IMR-90 (cell line): ENCODE data around the gene LIPG. TPM values are rescaled to one million over a fixed set of nuclear protein-coding genes. Genes with fewer than 3 reads are reported as not detected.

ENCODE experiments used
- ATAC-seq: fragments of 200-7000 bp; cut with Tn5 transposase; 2 replicates; pipeline ENCODE4 v1.9.1; 2020; ENCODE audit warnings: low read depth, mild to moderate bottlenecking, moderate library complexity
- BruUV-seq: library from RNA; stranded (reverse); fragments of 400-500 nt; replicated peaks from 2 replicates; lab custom pipeline; 2021; lab: Mats Ljungman, UMichigan
- CTCF ChIA-PET: fragments of 300-600 bp; formaldehyde crosslinking; extraction: SDS; loops from one replicate; lab custom pipeline; 2021; ENCODE audit warnings: antibody characterized with exemption; lab: Yijun Ruan, JAX
- POLR2A ChIA-PET: fragments of 300-600 bp; sonication (Branson Sonifier 250); formaldehyde crosslinking; loops from one replicate; lab custom pipeline; 2022; ENCODE audit warnings: antibody characterized with exemption; ENCODE audit not compliant: unreplicated experiment; lab: Charles Lee
- DNase-seq: peaks from one replicate; pipeline ENCODE4 v3.0.0; 2013
- H2AFZ ChIP-seq: replicated peaks from 2 replicates; pipeline ENCODE3; 2013; ENCODE audit warnings: low read length, mild to moderate bottlenecking; ENCODE audit not compliant: poor library complexity
- H2AK5ac ChIP-seq: 2 replicates; pipeline ENCODE4 v1.6.1; 2013; ENCODE audit warnings: low read depth, low read length, inconsistent platforms
- H2AK9ac ChIP-seq: replicated peaks from 2 replicates; pipeline ENCODE3; 2013; ENCODE audit warnings: mild to moderate bottlenecking, low read depth, low read length, moderate library complexity; ENCODE audit not compliant: poor library complexity
- H2BK120ac ChIP-seq: 2 replicates; pipeline ENCODE4 v1.6.1; 2013; ENCODE audit warnings: low read depth, low read length, inconsistent platforms
- H2BK15ac ChIP-seq: 3 replicates; pipeline ENCODE4 v1.6.1; 2013; ENCODE audit warnings: low read depth, low read length, inconsistent platforms
- H2BK20ac ChIP-seq: 2 replicates; pipeline ENCODE4 v1.6.1; 2013; ENCODE audit warnings: low read depth, mild to moderate bottlenecking, inconsistent platforms, low read length, moderate library complexity
- H2BK5ac ChIP-seq: 2 replicates; pipeline ENCODE4 v1.6.1; 2013; ENCODE audit warnings: mild to moderate bottlenecking, low read depth, low read length, inconsistent platforms; ENCODE audit not compliant: poor library complexity, severe bottlenecking
- H3K14ac ChIP-seq: replicated peaks from 2 replicates; pipeline ENCODE4 v1.6.1; 2013; ENCODE audit warnings: low read depth, low read length, inconsistent platforms
- H3K18ac ChIP-seq: 2 replicates; pipeline ENCODE4 v1.6.1; 2013; ENCODE audit warnings: low read depth, low read length, control low read depth
- H3K23ac ChIP-seq: 2 replicates; pipeline ENCODE4 v1.6.1; 2013; ENCODE audit warnings: low read depth, low read length, inconsistent platforms
- H3K27ac ChIP-seq: 2 replicates; pipeline ENCODE4 v1.5.1; 2013; ENCODE audit warnings: mild to moderate bottlenecking, control low read depth, low read length; ENCODE audit not compliant: insufficient read depth
- H3K27me3 ChIP-seq: 2 replicates; pipeline ENCODE4 v1.6.1; 2013; ENCODE audit warnings: low read length; ENCODE audit not compliant: control insufficient read depth, insufficient read depth
- H3K36me3 ChIP-seq: 2 replicates; pipeline ENCODE4 v1.6.1; 2013; ENCODE audit warnings: low read length, mixed read lengths; ENCODE audit not compliant: control insufficient read depth, insufficient read depth
- H3K4ac ChIP-seq: 2 replicates; pipeline ENCODE4 v1.6.1; 2013; ENCODE audit warnings: low read depth, low read length, inconsistent platforms
- H3K4me1 ChIP-seq: 2 replicates; pipeline ENCODE4 v1.6.1; 2013; ENCODE audit warnings: low read length, mixed read lengths; ENCODE audit not compliant: control insufficient read depth, insufficient read depth
- H3K4me2 ChIP-seq: 2 replicates; pipeline ENCODE4 v1.6.1; 2013; ENCODE audit warnings: low read depth, mild to moderate bottlenecking, control low read depth, low read length, moderate library complexity
- H3K4me3 ChIP-seq: 2 replicates; pipeline ENCODE4 v1.5.1; 2013; ENCODE audit warnings: low read depth, mild to moderate bottlenecking, control low read depth, low read length, moderate library complexity; ENCODE audit not compliant: insufficient read depth
- H3K56ac ChIP-seq: 2 replicates; pipeline ENCODE4 v1.6.1; 2013; ENCODE audit warnings: low read length, inconsistent platforms; ENCODE audit not compliant: insufficient read depth; ENCODE audit errors: extremely low read depth
- H3K79me1 ChIP-seq, 2 experiments: 2 replicates each; pipeline ENCODE4 v1.6.1; 2013; ENCODE audit warnings: low read length in 2 of 2, inconsistent platforms in 1 of 2, low read depth in 1 of 2
- H3K9ac ChIP-seq: 2 replicates; pipeline ENCODE4 v1.6.1; 2013; ENCODE audit warnings: low read depth, low read length, control low read depth
- H3K9me1 ChIP-seq: 2 replicates; pipeline ENCODE4 v1.6.1; 2013; ENCODE audit warnings: low read length, inconsistent platforms; ENCODE audit not compliant: insufficient read depth
- H3K9me3 ChIP-seq: 2 replicates; pipeline ENCODE4 v1.6.1; 2013; ENCODE audit warnings: low read length; ENCODE audit not compliant: control insufficient read depth, insufficient read depth
- H4K20me1 ChIP-seq: 2 replicates; pipeline ENCODE4 v1.6.1; 2013; ENCODE audit warnings: low read length, inconsistent platforms; ENCODE audit not compliant: insufficient read depth
- H4K5ac ChIP-seq: 2 replicates; pipeline ENCODE4 v1.6.1; 2013; ENCODE audit warnings: mild to moderate bottlenecking, low read depth, low read length, control low read depth
- H4K8ac ChIP-seq, 2 experiments: 2 replicates each; pipeline ENCODE4 v1.6.1; 2013; ENCODE audit warnings: low read depth in 2 of 2, low read length in 2 of 2, control low read depth in 1 of 2, inconsistent platforms in 1 of 2
- H4K91ac ChIP-seq: 2 replicates; pipeline ENCODE4 v1.6.1; 2013; ENCODE audit warnings: low read depth, low read length, inconsistent platforms; ENCODE audit not compliant: insufficient read depth
- BHLHE40 ChIP-seq: fragments of 150-350 bp; IDR thresholded peaks from 2 replicates; pipeline ENCODE4 v1.6.1; 2016; ENCODE audit warnings: mild to moderate bottlenecking, low read depth, low read length
- CEBPB ChIP-seq: IDR thresholded peaks from 2 replicates; pipeline ENCODE4 v1.6.1; 2012; ENCODE audit warnings: low read depth, low read length, improper control_type of control experiment
- CHD1 ChIP-seq: IDR thresholded peaks from 2 replicates; pipeline ENCODE4 v1.6.1; 2012; ENCODE audit warnings: low read depth, low read length, improper control_type of control experiment
- CTCF ChIP-seq: conservative IDR thresholded peaks from 2 replicates; pipeline ENCODE4 v1.5.1; 2012; ENCODE audit warnings: mild to moderate bottlenecking, low read depth, low read length, improper control_type of control experiment
- ELK1 ChIP-seq: fragments of 150-350 bp; IDR thresholded peaks from 2 replicates; pipeline ENCODE4 v1.6.1; 2016; ENCODE audit warnings: low read depth, mild to moderate bottlenecking, low read length, moderate library complexity, borderline replicate concordance
- FOS ChIP-seq: fragments of 150-350 bp; IDR thresholded peaks from 2 replicates; pipeline ENCODE4 v1.6.1; 2016; ENCODE audit warnings: low read depth, low read length
- MAFK ChIP-seq: IDR thresholded peaks from 2 replicates; pipeline ENCODE4 v1.6.1; 2012; ENCODE audit warnings: low read depth, low read length, improper control_type of control experiment
- MAZ ChIP-seq: IDR thresholded peaks from 2 replicates; pipeline ENCODE4 v1.6.1; 2012; ENCODE audit warnings: low read depth, mild to moderate bottlenecking, low read length, improper control_type of control experiment, moderate library complexity, borderline replicate concordance
- MXI1 ChIP-seq: IDR thresholded peaks from 2 replicates; pipeline ENCODE4 v1.6.1; 2012; ENCODE audit warnings: low read depth, mild to moderate bottlenecking, low read length, moderate library complexity, borderline replicate concordance
- NFE2L2 ChIP-seq: fragments of 150-350 bp; IDR thresholded peaks from 2 replicates; pipeline ENCODE4 v1.6.1; 2016; ENCODE audit warnings: low read depth, mild to moderate bottlenecking, low read length
- POLR2A ChIP-seq: IDR thresholded peaks from 2 replicates; pipeline ENCODE4 v1.6.1; 2012; ENCODE audit warnings: mild to moderate bottlenecking, low read depth, low read length
- RAD21 ChIP-seq: IDR thresholded peaks from 2 replicates; pipeline ENCODE4 v1.6.1; 2012; ENCODE audit warnings: low read length, improper control_type of control experiment
- RCOR1 ChIP-seq: IDR thresholded peaks from 2 replicates; pipeline ENCODE4 v1.6.1; 2012; ENCODE audit warnings: mild to moderate bottlenecking, low read length, improper control_type of control experiment; ENCODE audit not compliant: insufficient replicate concordance
- RFX5 ChIP-seq: IDR thresholded peaks from 2 replicates; pipeline ENCODE4 v1.8.0; 2012; ENCODE audit warnings: low read depth, mild to moderate bottlenecking, low read length, moderate library complexity
- SMC3 ChIP-seq: fragments of 150-350 bp; IDR thresholded peaks from 2 replicates; pipeline ENCODE4 v1.6.1; 2016; ENCODE audit warnings: low read depth, mild to moderate bottlenecking, antibody characterized with exemption, low read length, moderate library complexity
- USF2 ChIP-seq: fragments of 150-350 bp; IDR thresholded peaks from 2 replicates; pipeline ENCODE4 v1.6.1; 2017; ENCODE audit warnings: mild to moderate bottlenecking, antibody characterized with exemption, low read length, low read depth
- WGBS, 2 experiments: methylation state at CpG; one replicate each; pipeline versions ENCODE4 v1.1.5 to v1.1.7; 2013; ENCODE audit warnings: missing lambda C conversion rate in 2 of 2; ENCODE audit not compliant: insufficient read length in 1 of 2; ENCODE audit errors: extremely low coverage in 2 of 2; 5-methylcytosine and 5-hydroxymethylcytosine counted together
- dilution Hi-C: fragments of 300-500 bp; cut with HindIII; formaldehyde crosslinking; loops from one replicate; pipeline ENCODE4 v1.14.3; 2018; ENCODE audit warnings: low sequenced_read_pairs; ENCODE audit not compliant: unreplicated experiment
- in situ Hi-C: fragments of 300-500 bp; cut with MboI; formaldehyde crosslinking; loops from 3 replicates; pipeline ENCODE4 v1.14.3; 2019; ENCODE audit warnings: low sequenced_read_pairs, inconsistent platforms, mixed read lengths
- intact Hi-C: fragments of 100-400 bp; cut with micrococcal nuclease; formaldehyde crosslinking; loops from 2 replicates; pipeline ENCODE4 v1.10.0; 2022
- polyA plus RNA-seq, 3 experiments: library from polyadenylated mRNA; depleted of rRNA; stranded (reverse); fragments of >200 nt; gene quantifications; 2 replicates each; pipeline ENCODE4 v1.2.3, GENCODE V29; 2012; ENCODE audit warnings: low replicate concordance in 1 of 3
- total RNA-seq: library from RNA; depleted of rRNA; stranded (reverse); fragments of >200 nt; gene quantifications from 2 replicates; pipeline ENCODE4 v1.2.3, GENCODE V29; 2012

LIPG gene
- total and polyA plus RNA-seq, 2 of the 4 experiments (the other 2 are of a cell fraction), result under 0.01 to 0.14 TPM

- no peak for TF ChIP-seq MAZ
- no peak for TF ChIP-seq RFX5
- no peak for TF ChIP-seq CEBPB
- TF ChIP-seq CHD1, result no peak
- TF ChIP-seq RCOR1, result no peak
- no peak for TF ChIP-seq ELK1
- TF ChIP-seq USF2, result no peak
- TF ChIP-seq SMC3, result no peak
- TF ChIP-seq RAD21, result no peak
- TF ChIP-seq BHLHE40, result no peak
- no peak for TF ChIP-seq FOS
- no peak for TF ChIP-seq MXI1
- no peak for TF ChIP-seq POLR2A
- TF ChIP-seq NFE2L2, result no peak
- no peak for TF ChIP-seq MAFK
- TF ChIP-seq CTCF, result no peak
- Histone ChIP-seq H3K9ac (no peak overlapping the region), H3K9me1 (no peaks in the 10 kb centered on the region), H2AFZ (no peak overlapping the region), H3K4me3 (no peak overlapping the region), H3K27ac (no peak overlapping the region), H4K91ac (no peak overlapping the region), H2BK120ac (no peak overlapping the region), H3K23ac (no peak overlapping the region), H4K5ac (no peak overlapping the region), H4K20me1 (no peaks in the 10 kb centered on the region), H3K79me1 (no peaks in the 10 kb centered on the region), H2BK5ac (no peak overlapping the region), H2AK5ac (no peak overlapping the region), H3K56ac (no peak overlapping the region), H3K18ac (no peak overlapping the region), H3K36me3 (no peaks in the 10 kb centered on the region), H3K4me2 (no peak overlapping the region), H3K27me3 (peaks cover 32% of the 10 kb centered on the region), H2AK9ac (no peak overlapping the region), H3K9me3 (no peaks in the 10 kb centered on the region), H4K8ac (no peak overlapping the region), H2BK20ac (no peak overlapping the region), H3K4ac (no peak overlapping the region), H2BK15ac (no peak overlapping the region), H3K14ac (no peak overlapping the region), H3K4me1 (no peaks in the 10 kb centered on the region)
- no TSS peak for BruUV-seq
- in situ Hi-C loops (no loop called here), dilution Hi-C loops (no loop called here), intact Hi-C loops (no loop called here)
- WGBS, 2 experiments, result 45% methylated on average over 2 of the region's 5 CpGs; no CpG with 5 or more reads in 1 of the 2 experiments
- CTCF ChIA-PET, result no interaction called here
- ATAC-seq (no peak), DNase-seq (no peak)
- POLR2A ChIA-PET, result no interaction called here
Measured at GRCh38 chr18:49570836-49571235, 9.0 kb downstream of the LIPG start.
